Measurements from ENCODE around the gene DGKI. TPM values are rescaled to one million over a fixed set of nuclear protein-coding genes. Genes with fewer than 3 reads are reported as not detected.

The DGKI gene
- total RNA-seq, 1 experiment from 2014 or later, result not detected

DNA sequence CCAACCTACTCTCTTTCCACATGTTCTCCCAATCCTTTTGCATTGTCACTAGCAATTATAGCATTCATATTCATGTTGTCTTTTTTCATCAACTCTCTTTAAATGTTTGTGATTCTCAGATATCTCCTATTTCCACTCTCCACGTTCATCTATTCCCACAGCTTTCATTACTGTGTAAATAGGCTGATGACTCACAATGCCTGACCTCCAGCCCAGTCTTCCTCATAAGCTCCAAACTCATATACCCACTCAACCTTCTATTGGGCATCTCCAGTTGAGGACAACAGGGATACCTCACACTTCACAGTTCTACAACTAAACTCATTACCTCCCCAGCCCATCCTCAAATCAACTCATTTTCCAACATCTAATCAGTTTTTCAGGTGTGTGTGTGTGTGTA is 194.1 kb downstream of the DGKI start:
- no peak overlapping the region for H3K27ac ChIP-seq (ENCODE audit: low read length)
- no peaks in the 10 kb centered on the region for H3K4me1 ChIP-seq (ENCODE audit: control insufficient read depth, insufficient read depth, low read length)
- no peaks in the 10 kb centered on the region for H3K36me3 ChIP-seq (ENCODE audit: control insufficient read depth, insufficient read depth, low read length)
- no TSS peak for BruUV-seq (replicated peaks)
- H3K9me3 ChIP-seq (ENCODE audit: control insufficient read depth, insufficient read depth, low read depth, low read length), result no peaks in the 10 kb centered on the region
- DNase-seq (ENCODE audit: low read depth, low spot score) (no peak), ATAC-seq (no peak)
- H3K4me3 ChIP-seq (ENCODE audit: low read depth in 2 of 2, low read length in 2 of 2), result no peak overlapping the region
- in situ Hi-C loops (cut with HindIII; ENCODE audit: low pct_unique_long_range_greater_than_20kb, low sequenced_read_pairs), result no loop called here
- ChIA-PET POLR2A (no interaction called here), CTCF (no interaction called here)
- peaks cover 5% of the 10 kb centered on the region for H3K27me3 ChIP-seq (ENCODE audit: control insufficient read depth, insufficient read depth, low read length)
- no peak for TF ChIP-seq SIN3A (IDR thresholded peaks at IDR 0.05; ENCODE audit: borderline replicate concordance, insufficient read depth, low read depth, low read length)
- TF ChIP-seq TCF7L2 (IDR thresholded peaks at IDR 0.05; ENCODE audit: low read depth, low read length), result no peak
- TF ChIP-seq, protein P1, sequence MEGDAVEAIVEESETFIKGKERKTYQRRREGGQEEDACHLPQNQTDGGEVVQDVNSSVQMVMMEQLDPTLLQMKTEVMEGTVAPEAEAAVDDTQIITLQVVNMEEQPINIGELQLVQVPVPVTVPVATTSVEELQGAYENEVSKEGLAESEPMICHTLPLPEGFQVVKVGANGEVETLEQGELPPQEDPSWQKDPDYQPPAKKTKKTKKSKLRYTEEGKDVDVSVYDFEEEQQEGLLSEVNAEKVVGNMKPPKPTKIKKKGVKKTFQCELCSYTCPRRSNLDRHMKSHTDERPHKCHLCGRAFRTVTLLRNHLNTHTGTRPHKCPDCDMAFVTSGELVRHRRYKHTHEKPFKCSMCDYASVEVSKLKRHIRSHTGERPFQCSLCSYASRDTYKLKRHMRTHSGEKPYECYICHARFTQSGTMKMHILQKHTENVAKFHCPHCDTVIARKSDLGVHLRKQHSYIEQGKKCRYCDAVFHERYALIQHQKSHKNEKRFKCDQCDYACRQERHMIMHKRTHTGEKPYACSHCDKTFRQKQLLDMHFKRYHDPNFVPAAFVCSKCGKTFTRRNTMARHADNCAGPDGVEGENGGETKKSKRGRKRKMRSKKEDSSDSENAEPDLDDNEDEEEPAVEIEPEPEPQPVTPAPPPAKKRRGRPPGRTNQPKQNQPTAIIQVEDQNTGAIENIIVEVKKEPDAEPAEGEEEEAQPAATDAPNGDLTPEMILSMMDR (IDR thresholded peaks at IDR 0.05), result no peak
- TF ChIP-seq, protein P2, sequence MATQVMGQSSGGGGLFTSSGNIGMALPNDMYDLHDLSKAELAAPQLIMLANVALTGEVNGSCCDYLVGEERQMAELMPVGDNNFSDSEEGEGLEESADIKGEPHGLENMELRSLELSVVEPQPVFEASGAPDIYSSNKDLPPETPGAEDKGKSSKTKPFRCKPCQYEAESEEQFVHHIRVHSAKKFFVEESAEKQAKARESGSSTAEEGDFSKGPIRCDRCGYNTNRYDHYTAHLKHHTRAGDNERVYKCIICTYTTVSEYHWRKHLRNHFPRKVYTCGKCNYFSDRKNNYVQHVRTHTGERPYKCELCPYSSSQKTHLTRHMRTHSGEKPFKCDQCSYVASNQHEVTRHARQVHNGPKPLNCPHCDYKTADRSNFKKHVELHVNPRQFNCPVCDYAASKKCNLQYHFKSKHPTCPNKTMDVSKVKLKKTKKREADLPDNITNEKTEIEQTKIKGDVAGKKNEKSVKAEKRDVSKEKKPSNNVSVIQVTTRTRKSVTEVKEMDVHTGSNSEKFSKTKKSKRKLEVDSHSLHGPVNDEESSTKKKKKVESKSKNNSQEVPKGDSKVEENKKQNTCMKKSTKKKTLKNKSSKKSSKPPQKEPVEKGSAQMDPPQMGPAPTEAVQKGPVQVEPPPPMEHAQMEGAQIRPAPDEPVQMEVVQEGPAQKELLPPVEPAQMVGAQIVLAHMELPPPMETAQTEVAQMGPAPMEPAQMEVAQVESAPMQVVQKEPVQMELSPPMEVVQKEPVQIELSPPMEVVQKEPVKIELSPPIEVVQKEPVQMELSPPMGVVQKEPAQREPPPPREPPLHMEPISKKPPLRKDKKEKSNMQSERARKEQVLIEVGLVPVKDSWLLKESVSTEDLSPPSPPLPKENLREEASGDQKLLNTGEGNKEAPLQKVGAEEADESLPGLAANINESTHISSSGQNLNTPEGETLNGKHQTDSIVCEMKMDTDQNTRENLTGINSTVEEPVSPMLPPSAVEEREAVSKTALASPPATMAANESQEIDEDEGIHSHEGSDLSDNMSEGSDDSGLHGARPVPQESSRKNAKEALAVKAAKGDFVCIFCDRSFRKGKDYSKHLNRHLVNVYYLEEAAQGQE (IDR thresholded peaks at IDR 0.05; ENCODE audit: insufficient read depth in 1 of 2, low read depth in 2 of 2, low read length in 1 of 2), result no peak
- no peak for TF ChIP-seq POLR2AphosphoS5 (IDR thresholded peaks at IDR 0.05; ENCODE audit: low read depth, low read length)
- intact Hi-C loops (cut with micrococcal nuclease; ENCODE audit: unreplicated experiment), result no loop called here

DNA sequence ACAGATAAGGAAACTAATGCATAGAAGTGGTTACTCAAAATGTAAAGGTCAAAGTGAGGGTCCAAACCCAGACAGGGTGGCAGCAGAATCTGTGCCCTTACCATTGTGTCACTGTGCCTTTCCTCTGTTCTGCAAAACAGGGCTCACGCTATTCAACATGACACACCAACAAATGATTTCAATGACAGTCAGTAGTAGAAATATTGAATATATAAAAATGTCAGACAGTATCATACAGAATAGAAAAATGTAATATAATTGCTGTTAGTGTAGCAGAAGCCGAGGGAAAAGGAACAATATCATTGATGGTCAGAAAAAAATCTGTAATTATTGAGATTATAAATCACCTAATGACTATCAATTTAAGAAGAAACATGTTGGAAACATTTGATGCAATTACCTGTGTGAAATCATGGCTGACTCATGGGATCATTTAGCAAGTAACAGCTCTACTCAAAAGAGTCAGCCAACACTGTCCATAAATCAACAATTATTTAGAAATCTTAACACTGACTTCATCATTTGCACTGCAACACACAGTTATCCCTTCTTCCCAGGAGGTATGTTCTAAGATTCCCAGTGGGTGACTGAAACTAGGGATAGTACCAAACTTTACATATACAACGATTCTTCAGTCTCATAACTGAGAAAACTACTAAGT is 198.7 kb downstream of the DGKI start:
- Histone ChIP-seq H3K9me3 (ENCODE audit: control insufficient read depth, insufficient read depth, low read depth, low read length) (no peaks in the 10 kb centered on the region), H3K27me3 (ENCODE audit: control insufficient read depth, insufficient read depth, low read length) (no peaks in the 10 kb centered on the region), H3K27ac (ENCODE audit: low read length) (no peak overlapping the region), H3K4me3 (ENCODE audit: low read depth in 2 of 2, low read length in 2 of 2) (no peak overlapping the region), H3K36me3 (ENCODE audit: control insufficient read depth, insufficient read depth, low read length) (no peaks in the 10 kb centered on the region), H3K4me1 (ENCODE audit: control insufficient read depth, insufficient read depth, low read length) (no peaks in the 10 kb centered on the region)
- ChIA-PET POLR2A (no interaction called here), CTCF (no interaction called here)
- BruUV-seq (replicated peaks), result no TSS peak
- intact Hi-C loops (cut with micrococcal nuclease; ENCODE audit: unreplicated experiment), result no loop called here
- DNase-seq (ENCODE audit: low read depth, low spot score) (no peak), ATAC-seq (no peak)
- in situ Hi-C loops (cut with HindIII; ENCODE audit: low pct_unique_long_range_greater_than_20kb, low sequenced_read_pairs), result no loop called here
- no peak for TF ChIP-seq SIN3A (IDR thresholded peaks at IDR 0.05; ENCODE audit: borderline replicate concordance, insufficient read depth, low read depth, low read length)
- no peak for TF ChIP-seq TCF7L2 (IDR thresholded peaks at IDR 0.05; ENCODE audit: low read depth, low read length)
- TF ChIP-seq, protein P2 (IDR thresholded peaks at IDR 0.05; ENCODE audit: insufficient read depth in 1 of 2, low read depth in 2 of 2, low read length in 1 of 2), result no peak
- TF ChIP-seq, protein P1 (IDR thresholded peaks at IDR 0.05), result no peak
- no peak for TF ChIP-seq POLR2AphosphoS5 (IDR thresholded peaks at IDR 0.05; ENCODE audit: low read depth, low read length)
